HL-60/S4 treated with phorbol 12-myristate 13-acetate at 8.2 ng/mL for 4 days and 3 days (cell line): Measurements from ENCODE around the gene RHOH.

Source experiments
- in situ Hi-C: fragments of 300-500 bp; cut with MboI; formaldehyde crosslinking; loops from 2 replicates; pipeline ENCODE4 v1.15.0; 2022; ENCODE audit warnings: low sequenced_read_pairs

The RHOH gene

DNA sequence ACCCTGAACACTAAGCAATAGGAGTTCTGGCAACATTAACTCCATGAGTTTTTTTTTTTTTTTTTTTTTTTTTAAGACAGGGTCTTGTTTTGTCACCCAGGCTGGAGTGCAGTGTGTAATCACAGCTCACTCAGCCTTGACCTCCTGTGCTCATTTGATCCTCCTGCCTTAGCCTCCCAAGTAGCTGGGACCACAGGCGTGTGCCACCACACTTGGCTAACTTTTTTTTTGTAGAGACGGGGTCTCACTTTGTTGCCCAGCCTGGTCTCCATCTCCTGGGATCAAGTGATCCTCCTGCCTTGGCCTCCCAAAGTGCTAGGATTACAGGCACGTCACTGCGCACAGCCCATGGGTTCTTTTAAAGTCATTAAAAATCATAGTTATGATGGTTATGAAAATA is 5.1 kb downstream of the RHOH start:
- in situ Hi-C loops, result no loop called here

DNA sequence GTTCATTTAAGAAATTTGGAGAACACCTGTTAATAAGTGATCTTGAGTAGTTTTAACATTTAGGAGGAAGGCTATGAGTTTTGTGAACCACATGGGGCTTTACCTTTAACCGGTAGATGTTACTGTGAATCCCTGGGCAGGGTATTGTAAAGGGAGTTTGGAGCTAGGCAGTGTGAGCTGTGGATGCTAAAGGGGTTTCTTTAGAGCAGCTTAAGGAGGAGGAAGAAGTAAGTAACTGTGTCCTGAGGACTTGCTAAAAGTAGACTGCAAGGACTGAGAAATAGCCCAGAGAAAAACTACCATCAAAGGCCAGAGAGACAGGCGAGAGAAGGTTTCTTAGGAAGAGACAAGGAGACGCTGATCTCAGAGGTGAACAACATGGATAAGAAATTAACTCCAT is 5.6 kb downstream of the RHOH start:
- in situ Hi-C loops, result no loop called here

DNA sequence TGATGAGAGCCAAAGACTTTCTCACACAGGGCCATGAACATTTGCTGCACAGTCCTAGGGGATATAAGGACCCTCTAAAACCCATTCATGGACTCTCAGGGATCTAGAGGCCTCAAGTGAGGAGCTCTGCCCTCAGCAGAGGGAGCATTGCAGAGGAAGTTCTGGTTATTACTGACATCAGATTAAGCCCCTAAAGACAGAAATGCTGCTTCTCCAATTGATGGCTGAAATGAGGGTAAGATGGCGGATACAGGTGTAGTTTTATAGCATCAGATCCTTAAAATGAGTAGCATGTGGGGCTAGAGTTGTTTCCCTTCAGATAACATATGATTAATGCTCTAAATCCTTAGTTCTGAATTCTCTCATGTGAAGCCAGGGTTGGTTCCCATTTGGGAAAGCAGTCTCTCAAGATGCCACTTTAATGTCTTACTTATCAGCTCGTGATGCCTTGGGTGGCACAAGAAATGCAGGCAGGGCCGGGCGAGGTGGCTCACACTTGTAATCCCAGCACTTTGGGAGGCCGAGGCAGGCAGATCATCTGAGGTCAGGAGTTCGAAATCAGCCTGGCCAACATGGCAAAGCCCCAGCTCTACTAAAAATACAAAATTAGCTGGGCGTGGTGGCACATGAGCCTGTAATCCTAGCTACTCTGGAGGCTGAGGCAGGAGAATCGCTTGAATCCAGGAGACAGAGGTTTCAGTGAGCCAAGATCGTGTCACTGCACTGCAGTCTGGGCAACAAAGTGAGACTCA is 7.9 kb downstream of the RHOH start:
- in situ Hi-C loops, result no loop called here

DNA sequence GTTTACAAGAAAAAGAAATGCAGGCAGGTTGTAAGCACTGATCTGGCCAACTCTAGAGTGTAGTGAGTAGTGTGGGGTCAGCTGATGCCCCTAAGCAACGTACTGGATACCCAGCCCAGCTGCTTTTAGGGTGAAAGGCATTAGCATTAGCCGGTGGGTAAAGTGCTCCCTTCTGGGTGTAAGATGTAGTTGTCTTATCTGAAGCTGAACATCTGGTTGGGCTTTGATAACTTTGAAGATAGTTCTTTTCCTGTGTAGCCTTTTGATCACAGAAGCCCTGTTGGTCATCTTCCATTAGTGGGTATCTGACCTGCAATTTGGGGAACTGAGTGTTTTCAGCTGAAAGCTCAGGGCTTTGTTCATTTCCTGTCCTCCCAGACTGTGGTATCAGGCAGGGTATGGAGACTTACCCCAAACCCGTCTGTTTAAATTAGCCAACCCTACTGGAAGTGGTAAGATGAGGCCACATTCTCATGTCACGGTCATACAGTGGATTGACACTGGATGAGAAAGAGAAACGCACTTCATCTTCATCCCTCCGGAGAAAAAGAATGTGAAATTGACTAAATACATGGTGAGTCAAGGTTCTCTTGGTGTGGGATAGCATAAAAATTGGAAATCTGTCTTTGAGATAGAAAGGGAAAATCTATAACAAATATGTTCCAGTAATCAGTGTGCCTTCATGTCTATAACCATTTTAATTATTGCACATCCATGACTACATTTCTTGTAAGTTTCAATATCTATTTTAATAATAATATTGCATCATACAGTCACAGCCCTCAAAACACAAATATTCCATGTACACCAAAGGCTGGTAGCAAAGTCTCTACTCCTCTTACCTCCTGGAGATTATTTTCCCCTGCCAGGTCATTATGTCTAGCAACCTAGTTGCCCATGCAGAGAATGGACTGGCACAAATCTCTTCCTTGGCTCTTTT is 8.7 kb downstream of the RHOH start:
- in situ Hi-C loops, result no loop called here

DNA sequence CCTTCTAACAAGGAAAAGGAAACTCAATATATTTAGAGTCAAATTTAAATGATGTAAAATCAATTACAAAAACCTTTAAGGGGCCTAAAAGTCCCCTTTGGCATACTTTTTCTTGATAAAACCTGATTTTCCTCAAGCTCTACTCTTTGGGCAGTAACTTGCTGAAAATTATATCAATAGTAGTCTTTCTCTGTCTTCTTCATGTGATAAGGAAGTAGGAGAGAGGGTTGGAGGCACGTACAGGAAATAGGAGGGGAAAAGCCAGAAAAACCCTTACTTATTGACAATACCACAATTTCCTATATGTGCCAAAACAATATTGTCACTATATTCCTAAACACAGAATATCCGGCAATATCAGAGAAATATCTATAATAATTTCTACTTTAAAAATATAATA is 9.6 kb downstream of the RHOH start:
- in situ Hi-C loops, result no loop called here

DNA sequence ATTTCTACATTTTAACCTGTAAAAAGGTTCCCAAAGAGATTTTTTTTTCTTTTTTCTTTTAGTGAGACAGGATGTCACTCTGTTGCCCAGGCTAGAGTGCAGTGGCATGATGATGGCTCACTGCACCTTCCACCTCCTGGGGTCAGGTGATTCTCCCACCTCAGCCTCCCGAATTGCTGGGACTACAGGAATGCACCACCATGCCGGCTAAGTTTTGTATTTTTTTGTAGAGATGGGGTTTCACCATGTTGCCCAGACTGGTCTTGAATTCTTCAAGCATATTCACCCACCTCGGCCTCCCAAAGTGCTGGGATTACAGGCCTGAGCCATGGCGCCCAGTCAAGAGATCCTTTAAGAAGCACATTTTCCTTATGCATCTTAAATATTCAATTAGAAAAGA is 12.6 kb downstream of the RHOH start:
- in situ Hi-C loops, result no loop called here

DNA sequence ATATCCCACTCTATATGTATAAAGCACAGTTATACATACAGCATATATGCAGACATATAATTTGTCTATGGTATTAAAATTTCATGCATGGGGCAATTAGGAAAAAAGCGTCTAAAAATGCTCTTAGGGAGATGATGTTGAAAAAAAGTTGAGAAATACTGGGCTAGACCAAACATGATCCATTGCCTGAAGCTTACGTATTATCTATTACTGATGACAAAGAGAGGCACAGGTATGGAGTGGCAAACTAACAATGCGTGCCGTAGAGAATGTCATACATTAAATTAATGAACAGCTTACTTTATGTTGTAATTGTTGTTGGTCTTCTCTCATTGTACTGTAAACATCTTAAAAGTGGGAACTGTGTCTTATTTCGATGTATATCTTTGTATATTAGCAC is 13.9 kb downstream of the RHOH start:
- in situ Hi-C loops, result no loop called here

DNA sequence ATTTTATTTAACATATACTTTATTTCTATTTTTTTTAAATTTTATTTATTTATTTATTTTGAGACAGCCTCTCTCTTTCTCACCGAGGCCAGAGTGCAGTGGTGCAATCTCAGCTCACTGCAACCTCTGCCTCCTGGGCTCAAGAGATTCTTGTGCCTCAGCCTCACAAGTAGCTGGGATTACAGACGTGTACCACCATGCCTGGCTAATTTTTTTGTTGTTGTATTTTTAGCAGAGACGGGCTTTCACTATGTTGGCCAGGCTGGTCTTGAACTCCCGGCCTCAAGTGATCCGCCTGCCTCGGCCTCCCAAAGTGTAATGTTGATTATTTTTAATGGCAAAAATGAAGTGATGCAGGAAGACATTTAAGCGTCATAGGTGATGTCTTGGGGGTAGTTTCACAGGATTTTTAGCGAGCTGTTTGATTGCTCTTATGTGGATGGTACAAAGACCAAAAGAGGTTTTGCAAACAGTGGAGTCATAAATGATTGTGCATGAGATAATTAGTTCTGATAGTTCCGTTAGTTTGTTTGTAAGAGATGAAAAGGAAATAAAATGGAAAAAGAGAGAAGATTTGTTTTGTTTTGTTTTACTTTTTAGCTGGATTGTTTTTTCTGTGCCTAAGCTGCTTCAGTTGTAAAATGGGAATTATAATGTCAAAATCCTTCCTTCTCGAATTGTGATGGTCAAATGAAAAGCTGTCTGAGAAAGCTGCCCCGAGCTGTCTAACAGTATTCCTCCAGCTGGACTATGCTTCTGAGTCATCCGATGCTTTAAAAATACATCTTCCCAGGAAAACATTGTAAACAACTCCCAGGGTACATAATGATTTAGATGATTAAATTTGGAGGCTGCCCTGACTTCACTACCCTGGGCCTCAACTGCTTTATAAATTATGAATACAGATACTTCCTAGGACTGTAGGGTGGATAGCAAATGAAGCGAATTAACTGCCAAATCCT is 14.7 kb downstream of the RHOH start:
- in situ Hi-C loops, result no loop called here

DNA sequence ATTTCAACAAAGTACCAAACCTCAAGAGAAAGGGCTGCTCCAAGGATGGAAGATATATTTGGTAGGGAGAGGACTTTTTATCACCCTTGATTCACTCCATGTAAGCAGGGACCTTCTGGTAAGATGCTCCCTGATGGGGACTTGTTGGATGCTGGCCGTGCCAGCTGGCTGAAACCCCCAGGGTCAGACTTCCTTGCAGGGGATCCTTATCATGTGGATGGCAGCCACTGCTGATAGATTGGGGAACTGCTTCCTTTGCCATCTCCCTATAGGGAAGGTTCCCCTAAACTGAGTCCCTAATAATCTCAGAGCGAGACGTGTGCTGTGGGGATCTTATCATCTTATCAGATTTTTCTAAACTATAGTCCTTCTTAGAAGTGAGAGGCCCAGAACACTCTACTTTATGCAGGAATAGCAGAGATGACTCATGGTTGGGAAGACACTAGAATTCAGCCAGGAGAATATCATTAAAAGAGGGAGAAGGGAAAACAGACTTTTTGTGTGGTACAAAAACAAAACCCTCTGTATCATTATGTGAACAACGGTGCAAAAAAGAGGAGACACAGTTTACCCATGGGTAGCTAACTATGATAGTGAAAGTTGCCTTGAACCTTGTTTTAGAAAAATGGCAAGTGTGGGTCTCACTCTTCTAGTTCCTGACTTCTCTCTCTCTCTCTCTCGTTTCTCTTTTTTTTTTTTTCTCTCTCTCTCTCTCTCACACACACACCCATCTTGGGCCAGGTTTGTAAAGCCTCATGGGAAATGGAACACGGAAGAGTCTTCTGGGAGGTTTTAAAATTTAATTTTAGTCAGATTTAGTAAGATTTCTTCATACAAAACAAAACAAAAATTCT is 16.1 kb downstream of the RHOH start:
- in situ Hi-C loops, result no loop called here

DNA sequence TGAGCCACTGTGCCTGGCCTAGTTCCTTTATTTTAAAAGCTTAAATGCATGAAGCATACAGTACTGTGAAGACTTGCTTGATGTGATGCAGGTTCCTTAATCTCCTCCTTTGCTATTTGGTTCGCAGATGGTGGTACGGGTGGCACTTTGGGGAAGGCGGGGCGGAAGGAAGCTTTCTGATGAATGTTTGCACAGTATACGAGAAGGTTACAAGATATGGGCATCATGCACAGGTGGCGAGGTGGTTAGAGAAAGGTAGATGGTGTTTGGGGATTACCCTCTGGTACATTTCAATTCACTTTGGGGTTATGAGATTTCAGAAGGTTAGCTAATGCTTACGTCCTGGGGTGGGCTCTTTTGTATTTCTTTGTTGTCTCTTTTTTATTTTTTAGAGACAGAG is 17.2 kb downstream of the RHOH start:
- in situ Hi-C loops, result no loop called here

DNA sequence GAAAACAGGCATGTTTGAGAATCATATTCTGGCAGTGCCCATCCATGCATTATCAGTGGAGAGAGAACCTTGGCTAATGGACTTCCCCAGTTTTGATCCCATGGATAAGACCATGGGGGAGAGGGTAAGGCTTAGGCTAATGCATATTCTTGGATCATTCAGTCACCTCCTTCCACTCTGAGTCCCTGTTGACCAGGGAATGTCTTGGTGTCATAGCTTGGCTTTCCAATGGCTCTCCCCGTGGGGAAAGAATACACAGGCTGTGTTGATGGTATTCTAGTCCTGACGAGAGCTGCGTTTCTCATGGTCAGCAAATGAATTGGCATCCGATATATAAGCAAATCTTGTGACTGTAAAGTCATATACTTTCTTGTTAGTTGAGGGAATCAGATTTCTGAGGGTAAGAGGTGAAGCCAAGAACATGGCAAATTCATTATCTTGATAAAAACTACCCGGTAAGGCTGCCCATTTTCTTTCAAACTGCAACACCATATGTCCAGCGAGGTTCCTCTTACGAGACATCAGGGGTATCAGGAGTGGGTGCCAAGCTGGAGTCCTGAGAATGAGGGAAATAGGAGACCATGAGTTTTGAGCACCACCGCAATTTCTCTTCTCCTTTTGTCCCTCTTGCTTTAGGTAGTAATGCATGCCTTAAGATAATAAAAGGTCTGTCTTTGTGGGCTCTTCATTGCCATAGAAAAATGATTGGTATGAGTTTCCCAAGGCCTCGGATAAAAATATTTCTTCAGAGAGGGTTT is 18.0 kb downstream of the RHOH start:
- in situ Hi-C loops, result no loop called here

DNA sequence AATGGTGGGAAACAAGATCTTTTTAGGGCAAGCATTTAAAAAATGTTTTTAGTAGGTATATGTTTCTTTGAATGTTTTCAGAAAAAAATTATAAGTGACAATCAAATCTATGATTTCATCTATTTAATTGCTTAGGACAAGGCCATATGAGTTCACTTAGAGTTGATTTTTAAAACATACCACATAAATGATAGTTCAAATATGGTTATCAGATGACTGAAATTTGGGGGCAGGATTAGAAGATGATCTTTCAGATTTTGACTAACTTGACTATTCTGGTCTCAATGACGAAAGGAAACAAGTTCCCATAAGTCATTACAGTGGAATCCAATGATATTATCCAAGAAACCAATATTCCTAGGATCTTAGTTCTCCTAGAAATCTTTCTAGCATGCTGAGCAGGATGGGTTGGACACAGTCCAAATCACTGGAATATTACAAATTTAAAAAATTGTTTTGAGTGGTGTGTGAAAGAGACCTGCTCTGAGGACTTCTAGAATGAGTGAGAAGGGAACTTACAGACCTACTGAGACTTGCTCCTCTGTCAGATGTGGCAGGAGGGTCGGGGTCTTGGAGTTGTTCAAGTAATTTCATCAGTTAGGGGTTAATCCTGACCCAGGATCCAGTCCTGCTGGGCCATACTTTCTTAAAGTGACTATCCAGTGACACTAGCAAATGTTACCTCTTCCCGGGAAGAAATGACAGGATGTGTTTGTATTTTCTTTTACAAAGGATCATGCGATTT is 20.0 kb downstream of the RHOH start:
- in situ Hi-C loops, result no loop called here

DNA sequence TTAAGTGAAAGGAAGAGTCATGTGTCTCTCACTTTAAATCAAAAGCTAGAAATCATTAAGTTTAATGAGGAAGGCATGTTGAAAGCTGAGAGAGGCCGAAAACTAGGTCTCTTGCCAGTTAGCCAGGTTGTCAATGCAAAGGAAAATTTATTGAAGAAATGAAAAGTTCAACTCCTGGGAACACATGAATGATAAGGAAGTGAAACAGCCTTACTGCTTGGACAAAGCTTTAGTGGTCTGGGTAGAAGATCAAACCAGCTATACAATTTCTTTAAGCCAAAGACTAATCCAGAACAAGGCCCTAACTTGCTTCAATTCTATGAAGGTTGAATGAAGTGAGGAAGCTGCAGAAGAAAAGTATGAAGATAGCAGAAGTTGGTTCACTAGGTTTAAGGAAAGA is 24.9 kb downstream of the RHOH start:
- in situ Hi-C loops, result no loop called here

DNA sequence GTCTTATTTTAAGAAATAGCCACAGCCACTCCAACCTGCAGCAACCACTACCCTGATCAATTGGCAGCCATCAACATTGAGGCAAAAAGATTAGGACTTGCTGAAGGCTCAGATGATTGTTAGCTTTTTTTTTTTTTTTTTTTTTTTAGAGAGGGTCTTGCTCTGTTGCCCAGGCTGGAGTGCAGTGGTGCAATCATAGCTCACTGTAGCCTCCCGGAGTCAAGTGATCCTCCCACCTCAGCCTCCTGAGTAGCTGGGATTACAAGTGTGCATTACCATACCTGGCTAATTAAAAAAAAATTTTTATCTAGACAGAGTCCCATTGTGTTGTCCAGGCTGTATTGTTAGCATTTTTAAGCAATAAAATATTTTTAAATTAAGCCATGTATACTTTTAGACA is 26.5 kb downstream of the RHOH start:
- in situ Hi-C loops, result no loop called here

DNA sequence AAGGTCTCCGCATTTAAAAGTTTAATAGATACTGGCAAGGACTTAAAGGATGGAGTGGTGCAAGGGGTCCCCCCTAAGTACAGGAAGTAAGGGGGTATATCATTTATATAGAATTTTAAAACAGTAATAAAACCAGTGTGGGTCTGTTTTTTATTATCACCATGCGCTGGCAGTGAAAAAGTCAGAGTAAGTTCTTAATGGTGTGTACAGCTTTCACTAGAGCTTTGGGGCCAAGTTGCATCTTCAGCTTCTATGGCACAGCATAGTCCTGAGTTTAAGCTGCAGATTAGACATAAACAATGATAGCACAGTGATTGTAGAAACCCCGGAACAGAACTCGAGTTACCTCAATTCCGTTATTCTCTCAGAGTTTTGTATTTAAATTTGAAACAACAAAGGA is 27.6 kb downstream of the RHOH start:
- in situ Hi-C loops, result no loop called here

DNA sequence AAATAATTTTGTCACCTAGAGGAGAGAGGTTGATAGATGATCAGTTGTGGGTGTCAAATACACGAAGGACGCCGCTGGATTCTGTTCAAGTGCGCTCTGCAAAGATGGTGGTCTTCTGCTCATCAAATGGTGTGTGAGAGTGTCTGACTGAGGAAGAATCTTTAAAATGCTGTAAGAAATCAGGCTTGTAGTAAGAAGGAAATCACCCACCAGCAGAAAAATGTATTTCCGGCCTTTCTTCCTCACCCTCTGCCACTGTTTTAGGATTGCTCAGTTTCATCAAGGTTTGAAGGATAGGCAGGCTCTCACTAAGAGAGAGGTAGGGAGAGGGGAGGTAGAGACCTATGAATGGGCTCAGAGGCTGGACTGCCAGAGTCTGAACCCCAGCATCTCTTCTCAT is 28.7 kb downstream of the RHOH start:
- in situ Hi-C loops, result no loop called here

DNA sequence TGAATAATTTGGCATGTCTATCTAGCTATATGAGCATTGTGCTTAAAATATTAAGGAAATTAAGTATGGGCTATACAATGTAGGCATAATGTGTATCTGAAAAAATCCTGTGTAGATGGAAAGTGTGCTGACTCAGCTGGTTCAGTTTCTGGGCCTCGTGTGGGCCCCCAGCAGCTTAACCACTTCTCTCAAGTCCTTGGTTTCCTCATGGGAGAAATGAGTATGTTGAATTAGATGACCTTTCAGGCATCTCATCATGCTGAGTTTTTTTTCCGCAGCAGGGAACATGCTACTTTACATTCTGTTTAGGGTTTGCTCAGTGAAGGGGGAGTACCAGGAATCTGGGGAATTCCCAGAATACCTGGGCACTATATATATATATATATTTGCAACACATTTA is 30.5 kb downstream of the RHOH start:
- in situ Hi-C loops, result no loop called here

DNA sequence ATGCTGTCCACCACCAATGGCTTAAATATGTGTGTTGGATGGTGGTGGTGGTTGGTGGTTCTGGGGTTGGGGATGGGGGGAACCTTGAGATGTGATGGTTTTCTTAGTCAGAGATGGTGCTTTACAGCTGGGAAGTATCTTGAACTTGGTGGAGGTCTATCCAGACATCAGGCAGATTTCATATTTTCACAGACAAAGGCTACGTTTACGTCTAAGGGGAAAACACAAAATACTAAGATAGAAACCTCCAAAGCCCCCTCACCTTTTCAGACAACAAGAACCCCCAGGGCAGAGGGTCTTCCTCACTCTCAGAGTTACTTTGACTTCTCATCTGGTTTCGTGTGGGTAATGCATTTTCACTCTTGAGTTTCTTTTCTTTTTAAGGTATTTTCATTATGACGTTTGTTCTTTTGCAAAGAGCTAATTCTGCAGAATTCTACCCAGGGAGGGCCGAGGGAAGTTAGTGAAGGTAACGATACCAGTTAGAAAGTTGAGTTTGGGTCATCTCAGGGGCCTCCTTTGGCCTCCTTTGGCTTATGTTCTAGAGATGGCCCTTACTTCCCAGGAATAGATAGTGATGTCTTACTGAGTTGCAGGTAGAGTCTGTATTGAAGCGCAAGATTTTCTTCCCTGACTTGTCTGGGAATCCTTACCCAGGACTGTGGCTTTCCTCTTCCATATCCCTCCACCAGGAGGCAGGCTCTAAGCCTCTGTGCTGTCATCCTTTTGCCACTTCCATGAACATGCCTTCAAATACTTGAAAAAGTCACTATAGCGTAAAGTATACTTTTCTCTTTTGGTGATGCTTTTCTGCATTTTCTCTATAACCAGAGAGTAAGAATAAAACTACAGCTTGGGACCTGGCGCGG is 31.9 kb downstream of the RHOH start:
- in situ Hi-C loops, result no loop called here
